OCI-LY3 (cell line): ENCODE data around the gene OR52M1.

Experiments used
- H2AFZ ChIP-seq: fragments of 200-600, 300-600 bp; shearing (Covaris generic); 2 replicates; pipeline ENCODE4 v1.6.0; 2014; ENCODE audit warnings: antibody characterized with exemption, low read depth, low read length
- H3K27ac ChIP-seq: fragments of 200-600, 300-600 bp; sonication (generic); 2 replicates; pipeline ENCODE4 v1.5.1; 2014; ENCODE audit warnings: mild to moderate bottlenecking, low read length, moderate library complexity, mixed read lengths
- H3K27me3 ChIP-seq: fragments of 200-600, 300-600 bp; sonication (generic); 2 replicates; pipeline ENCODE4 v1.6.1; 2014; ENCODE audit warnings: low read depth, low read length, mixed read lengths
- H3K36me3 ChIP-seq: fragments of 200-600, 300-600 bp; sonication (generic); replicated peaks from 2 replicates; pipeline ENCODE3; 2014; ENCODE audit warnings: low read depth, low read length, mixed read lengths
- H3K4me1 ChIP-seq: fragments of 300-600, 200-600 bp; sonication (generic); 2 replicates; pipeline ENCODE4 v1.6.1; 2014; ENCODE audit warnings: low read length, mixed read lengths
- H3K4me2 ChIP-seq: fragments of 200-600, 300-600 bp; sonication (generic); 2 replicates; pipeline ENCODE4 v1.6.1; 2014; ENCODE audit warnings: low read length, mixed read lengths
- H3K4me3 ChIP-seq: fragments of 300-600, 200-600 bp; sonication (generic); 2 replicates; pipeline ENCODE4 v1.5.1; 2014; ENCODE audit warnings: antibody characterized with exemption, mild to moderate bottlenecking, low read length, moderate library complexity
- H3K79me2 ChIP-seq: fragments of 300-600, 200-600 bp; shearing (Covaris generic); 2 replicates; pipeline ENCODE4 v1.6.1; 2014; ENCODE audit warnings: mild to moderate bottlenecking, low read length, mixed read lengths
- H3K9ac ChIP-seq: fragments of 300-600, 200-600 bp; shearing (Covaris generic); 2 replicates; pipeline ENCODE4 v1.6.0; 2014; ENCODE audit warnings: mild to moderate bottlenecking, low read length, moderate library complexity
- H3K9me3 ChIP-seq: fragments of 200-600, 300-600 bp; shearing (Covaris generic); 2 replicates; pipeline ENCODE4 v1.6.1; 2014; ENCODE audit warnings: low read length, mixed read lengths; ENCODE audit not compliant: insufficient read depth
- H4K20me1 ChIP-seq: fragments of 200-600, 300-600 bp; sonication (generic); 2 replicates; pipeline ENCODE4 v1.6.1; 2016; ENCODE audit warnings: low read length, mixed read lengths; ENCODE audit not compliant: insufficient read depth
- CTCF ChIP-seq: fragments of 200-600, 300-600 bp; sonication (generic); IDR thresholded peaks from 2 replicates; pipeline ENCODE4 v1.5.1; 2014; ENCODE audit warnings: antibody characterized with exemption, low read length, low read depth
- EZH2phosphoT487 ChIP-seq: fragments of 200-600 bp; shearing (Covaris generic); IDR thresholded peaks from 2 replicates; pipeline ENCODE4 v1.6.1; 2018; ENCODE audit warnings: antibody characterized with exemption, mixed run types, low read depth

Gene OR52M1

GRCh38 chr11:4541071-4541470 is 3.9 kb upstream of the OR52M1 start:
- Histone ChIP-seq H3K36me3 (no peaks in the 10 kb centered on the region), H3K4me3 (no peak overlapping the region), H3K9ac (no peak overlapping the region), H3K79me2 (no peaks in the 10 kb centered on the region), H3K4me1 (no peaks in the 10 kb centered on the region), H3K27me3 (peaks cover 18% of the 10 kb centered on the region; the same call in 1 of the 2 replicates), H3K9me3 (no peaks in the 10 kb centered on the region), H3K4me2 (no peak overlapping the region), H4K20me1 (no peaks in the 10 kb centered on the region), H2AFZ (no peak overlapping the region), H3K27ac (no peak overlapping the region)
- TF ChIP-seq CTCF (no peak), EZH2phosphoT487 (no peak)

DNA sequence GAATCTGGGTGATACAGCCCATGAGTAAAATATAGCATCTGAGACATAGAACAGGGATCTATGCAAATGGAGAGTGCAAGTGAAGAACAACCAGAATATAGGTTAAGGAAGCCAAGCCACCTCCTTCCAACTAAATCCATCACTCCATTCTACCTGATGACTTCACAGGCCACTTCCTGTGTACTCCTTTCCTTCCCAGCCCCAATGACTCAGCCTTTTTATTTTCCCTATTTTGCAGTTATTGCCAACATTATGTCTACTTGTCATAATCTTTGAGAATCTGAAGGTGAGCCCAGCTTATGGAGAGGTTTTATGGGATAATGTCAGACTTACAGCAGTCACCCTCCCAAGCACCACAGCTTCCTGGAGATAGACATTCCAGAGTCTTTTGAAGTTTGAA is 1.4 kb upstream of the OR52M1 start:
- Histone ChIP-seq H3K36me3 (no peaks in the 10 kb centered on the region), H3K4me1 (no peaks in the 10 kb centered on the region), H2AFZ (no peak overlapping the region), H3K27ac (no peak overlapping the region), H3K27me3 (peaks cover 21% of the 10 kb centered on the region; the same call in 1 of the 2 replicates), H3K4me3 (no peak overlapping the region), H3K79me2 (no peaks in the 10 kb centered on the region), H3K9ac (no peak overlapping the region), H3K9me3 (no peaks in the 10 kb centered on the region), H3K4me2 (no peak overlapping the region), H4K20me1 (no peaks in the 10 kb centered on the region)
- no peak for TF ChIP-seq CTCF
- no peak for TF ChIP-seq EZH2phosphoT487

GRCh38 chr11:4546878-4547277 is 1.9 kb downstream of the OR52M1 start:
- no peaks in the 10 kb centered on the region for H4K20me1 ChIP-seq
- TF ChIP-seq CTCF (no peak), EZH2phosphoT487 (no peak)
- H3K4me1 ChIP-seq: no peaks in the 10 kb centered on the region
- peaks cover 13% of the 10 kb centered on the region; the same call in 1 of the 2 replicates for H3K27me3 ChIP-seq
- no peak overlapping the region for H3K4me2 ChIP-seq
- no peaks in the 10 kb centered on the region for H3K79me2 ChIP-seq
- no peak overlapping the region for H2AFZ ChIP-seq
- H3K9ac ChIP-seq: no peak overlapping the region
- H3K36me3 ChIP-seq: no peaks in the 10 kb centered on the region
- H3K9me3 ChIP-seq: no peaks in the 10 kb centered on the region
- H3K4me3 ChIP-seq: no peak overlapping the region
- H3K27ac ChIP-seq: no peak overlapping the region

- no peaks in the 10 kb centered on the region for H4K20me1 ChIP-seq
- H3K4me3 ChIP-seq: no peak overlapping the region
- H3K9me3 ChIP-seq: no peaks in the 10 kb centered on the region
- no peaks in the 10 kb centered on the region for H3K36me3 ChIP-seq
- H3K79me2 ChIP-seq: no peaks in the 10 kb centered on the region
- no peaks in the 10 kb centered on the region for H3K4me1 ChIP-seq
- H3K27ac ChIP-seq: no peak overlapping the region
- TF ChIP-seq CTCF (no peak), EZH2phosphoT487 (no peak)
- H3K27me3 ChIP-seq: peaks cover 8% of the 10 kb centered on the region; the same call in 1 of the 2 replicates
- no peak overlapping the region for H3K9ac ChIP-seq
- no peak overlapping the region for H2AFZ ChIP-seq
- no peak overlapping the region for H3K4me2 ChIP-seq
Measured at GRCh38 chr11:4547416-4547815, 2.4 kb downstream of the OR52M1 start.
